ENCODE measurements around the gene RPS10. TPM values are rescaled to one million over a fixed set of nuclear protein-coding genes. Genes with fewer than 3 reads are reported as not detected.

The RPS10 gene
- total RNA-seq, 6 experiments from 2014 or later: 355 to 727 (median 398) TPM

GRCh38 chr6:34370361-34370760 is 55.5 kb downstream of the RPS10 start:
- no peak for TF ChIP-seq CTCF (IDR thresholded peaks at IDR 0.05)
- no peak for TF ChIP-seq POLR2A (IDR thresholded peaks at IDR 0.05)
- no peak for DNase-seq
- ATAC-seq: peak; percentile 71 to 86 (median 84)
- 40% methylated on average over 5 of the region's 5 CpGs for WGBS (ENCODE audit: insufficient coverage, low coverage, low lambda C conversion rate, missing lambda C conversion rate)
- H3K4me1 ChIP-seq: peaks cover 0 to 10% (median 0%) of the 10 kb centered on the region in 4 donors
- H3K36me3 ChIP-seq: no peaks in the 10 kb centered on the region
- H3K4me3 ChIP-seq: no peak overlapping the region
- H3K9me3 ChIP-seq: no peaks in the 10 kb centered on the region
- H3K27ac ChIP-seq: peak overlapping the region in 1 of 3 donors; percentile 28
- H3K27me3 ChIP-seq: no peaks in the 10 kb centered on the region
- intact Hi-C loops (cut with DNase I): no loop called here

- Histone ChIP-seq H3K36me3 (no peaks in the 10 kb centered on the region), H3K9me3 (no peaks in the 10 kb centered on the region), H3K4me3 (no peak overlapping the region), H3K4me1 (peaks cover 0 to 9% (median 0%) of the 10 kb centered on the region in 4 donors), H3K27me3 (no peaks in the 10 kb centered on the region), H3K27ac (peak overlapping the region in 1 of 3 donors; percentile 14)
- no peak for ATAC-seq
- TF ChIP-seq POLR2A (IDR thresholded peaks at IDR 0.05) (no peak), CTCF (IDR thresholded peaks at IDR 0.05) (no peak)
- 63% methylated on average over 4 of the region's 4 CpGs for WGBS (ENCODE audit: insufficient coverage, low coverage, low lambda C conversion rate, missing lambda C conversion rate)
- DNase-seq: no peak
- intact Hi-C loops (cut with DNase I): no loop called here
These were observed 56.5 kb downstream of the RPS10 start for GRCh38 chr6:34369385-34369784.

Other genes starting within 250 kb of the RPS10 start
- 10 to 100 TPM in 5 of 6 experiments, 1 to 10 TPM in 1; 7.9 to 23.6 (median 14.8) TPM for gene HMGA1, start 189.2 kb downstream of the RPS10 start, total RNA-seq
- 10 to 100 TPM in 1 of 6 experiments, 1 to 10 TPM in 5; 5.0 to 13.4 (median 8.8) TPM for gene SMIM29, start 177.1 kb downstream of the RPS10 start, total RNA-seq
- gene NUDT3, start 33.4 kb downstream of the RPS10 start, total RNA-seq: 10 to 100 TPM; 14.5 to 22.7 (median 16.7) TPM
- under 1 TPM in 5 of 6 experiments, not detected in 1; 0.05 to 0.37 (median 0.22) TPM for gene PACSIN1, start 40.0 kb upstream of the RPS10 start, total RNA-seq
- not detected for gene SPDEF, start 130.3 kb upstream of the RPS10 start, total RNA-seq